Ovary (tissue), 9 donors: Measurements from ENCODE around the gene CRACR2A. TPM values are rescaled to one million over a fixed set of nuclear protein-coding genes. Genes with fewer than 3 reads are reported as not detected.

Experiments used
- DNase-seq, 5 donors: peaks; one replicate each; pipeline ENCODE4 v3.0.0-alpha.2; 2019 to 2020
- H3K27ac ChIP-seq, 2 donors: fragments of 200-600 bp; one replicate each; pipeline versions ENCODE4 v1.5.1 to v1.8.0; 2019 to 2022
- H3K27me3 ChIP-seq: fragments of 200-600 bp; one replicate; pipeline ENCODE4 v1.8.0; 2022
- H3K36me3 ChIP-seq: fragments of 200-600 bp; sonication (generic); one replicate; pipeline ENCODE4 v1.5.1; 2019
- H3K4me1 ChIP-seq: one replicate; pipeline ENCODE4 v1.8.1; 2013; ENCODE audit warnings: mild to moderate bottlenecking, moderate library complexity; ENCODE audit not compliant: insufficient read depth
- H3K4me3 ChIP-seq: fragments of 200-600 bp; sonication (generic); one replicate; pipeline ENCODE4 v1.5.1; 2017
- H3K9me3 ChIP-seq, 2 donors: fragments of 200-600 bp in 1 of 2; sonication (generic) in 1 of 2; one replicate each; pipeline versions ENCODE4 v1.5.1 to v1.8.1; 2013 to 2019; ENCODE audit warnings: mild to moderate bottlenecking in 1 of 2, moderate library complexity in 1 of 2
- EP300 ChIP-seq: sonication (generic); formaldehyde crosslinking; IDR thresholded peaks from one replicate; pipeline ENCODE4 v1.6.1; 2017; ENCODE audit warnings: antibody characterized with exemption
- POLR2A ChIP-seq: fragments of 450-650 bp; IDR thresholded peaks from one replicate; pipeline ENCODE4 v1.6.1; 2017; ENCODE audit warnings: antibody characterized with exemption, mild to moderate bottlenecking, moderate library complexity
- WGBS, 3 donors: extraction: QIAGEN DNeasy Blood & Tissue Kit in 1 of 3; methylation state at CpG; one replicate each; pipeline versions ENCODE4 v1.1.5 to v1.1.7; 2013 to 2017; 5-methylcytosine and 5-hydroxymethylcytosine counted together
- intact Hi-C, 4 donors: fragments of 100-400 bp; cut with DNase I; formaldehyde crosslinking; loops; one replicate each; pipeline versions ENCODE4 v1.11.0 to v1.15.1; 2022 to 2023
- polyA plus RNA-seq, 2 donors: library from polyadenylated mRNA; stranded (reverse); fragments of 200-250 nt in 1 of 2; fragments of 350-450 nt in 1 of 2; fragmentation: Illumina TruSeq in 1 of 2; extraction: RNeasy Lipid Tissue Mini Kit (QIAGEN cat#74804) in 1 of 2; gene quantifications; one replicate each; pipeline ENCODE4 v1.2.3, GENCODE V29; 2013 to 2014
- small RNA-seq: library from RNA; depleted of rRNA; stranded (forward); fragments of <200 nt; gene quantifications from one replicate; pipeline ENCODE3, GENCODE V24; 2016
- total RNA-seq, 7 donors: library from RNA; depleted of rRNA in 2 of 7; stranded (reverse); fragments of >200 nt in 2 of 7; fragmentation: NEBNext Ultra II Directional in 3 of 7; extraction: Animal tissue kit (Norgen Biotek cat#: 25700) in 3 of 7; gene quantifications; one replicate each; pipeline versions ENCODE4 v1.1.0 to v1.2.4, GENCODE V29; 2016 to 2023
- TF ChIP-seq, protein P1 (sequence below), 3 donors: fragments of 450-650 bp in 2 of 3; fragments of 200-600 bp in 1 of 3; IDR thresholded peaks; one replicate each; pipeline versions ENCODE4 v1.5.1 to v1.8.0; 2016 to 2022; ENCODE audit warnings: antibody characterized with exemption in 3 of 3, mild to moderate bottlenecking in 1 of 3
- donor health status: DM: no; HTN: no; CAD: no; lungs with moderate emphysema.
- donor health status: DM: no; HTN: no; CAD: no.
- donor health status: Bipolar disorder and iron deficiency.
- donor health status: DM: yes; HTN: yes; CAD: no.
- donor health status: DM: no; HTN: no; CAD: no.
- donor health status: DM: yes; HTN: yes; CAD: no.

Gene CRACR2A
- total and polyA plus RNA-seq, 9 donors: 1.8 to 7.7 (median 4.4) TPM

DNA sequence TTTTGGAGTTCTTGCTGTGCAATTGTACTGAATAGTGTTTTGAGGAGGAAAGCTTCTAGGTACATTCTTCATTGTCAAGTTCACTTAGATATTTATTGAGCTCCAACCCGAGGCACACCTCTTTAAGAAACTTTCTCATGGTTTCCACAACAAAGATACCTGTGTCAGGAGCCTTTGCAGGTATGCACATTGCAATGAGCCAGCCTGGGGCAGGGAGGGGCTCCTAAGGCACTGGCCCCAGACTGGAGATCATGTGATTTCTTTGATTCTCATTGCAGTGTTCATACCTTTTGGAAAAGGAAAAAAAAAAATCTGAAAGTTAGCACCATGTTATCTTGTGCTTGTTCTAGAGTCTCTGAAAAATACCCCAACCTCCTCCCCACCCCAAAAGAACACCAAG lies 181.6 kb downstream of the CRACR2A start:
- H3K4me3 ChIP-seq: no peak overlapping the region
- H3K9me3 ChIP-seq: no peaks in the 10 kb centered on the region
- no peaks in the 10 kb centered on the region for H3K36me3 ChIP-seq
- no peak for DNase-seq
- TF ChIP-seq POLR2A: no peak
- no peak for TF ChIP-seq EP300
- TF ChIP-seq, protein P1, sequence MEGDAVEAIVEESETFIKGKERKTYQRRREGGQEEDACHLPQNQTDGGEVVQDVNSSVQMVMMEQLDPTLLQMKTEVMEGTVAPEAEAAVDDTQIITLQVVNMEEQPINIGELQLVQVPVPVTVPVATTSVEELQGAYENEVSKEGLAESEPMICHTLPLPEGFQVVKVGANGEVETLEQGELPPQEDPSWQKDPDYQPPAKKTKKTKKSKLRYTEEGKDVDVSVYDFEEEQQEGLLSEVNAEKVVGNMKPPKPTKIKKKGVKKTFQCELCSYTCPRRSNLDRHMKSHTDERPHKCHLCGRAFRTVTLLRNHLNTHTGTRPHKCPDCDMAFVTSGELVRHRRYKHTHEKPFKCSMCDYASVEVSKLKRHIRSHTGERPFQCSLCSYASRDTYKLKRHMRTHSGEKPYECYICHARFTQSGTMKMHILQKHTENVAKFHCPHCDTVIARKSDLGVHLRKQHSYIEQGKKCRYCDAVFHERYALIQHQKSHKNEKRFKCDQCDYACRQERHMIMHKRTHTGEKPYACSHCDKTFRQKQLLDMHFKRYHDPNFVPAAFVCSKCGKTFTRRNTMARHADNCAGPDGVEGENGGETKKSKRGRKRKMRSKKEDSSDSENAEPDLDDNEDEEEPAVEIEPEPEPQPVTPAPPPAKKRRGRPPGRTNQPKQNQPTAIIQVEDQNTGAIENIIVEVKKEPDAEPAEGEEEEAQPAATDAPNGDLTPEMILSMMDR (IDR thresholded peaks at IDR 0.05): no peak
- H3K27ac ChIP-seq: no peak overlapping the region
- no peaks in the 10 kb centered on the region for H3K27me3 ChIP-seq
- H3K4me1 ChIP-seq: peaks cover 2% of the 10 kb centered on the region
- 27 to 38% (median 33%) methylated on average over 1 of the region's 1 CpG for WGBS, 3 donors
- intact Hi-C loops: no loop called here

DNA sequence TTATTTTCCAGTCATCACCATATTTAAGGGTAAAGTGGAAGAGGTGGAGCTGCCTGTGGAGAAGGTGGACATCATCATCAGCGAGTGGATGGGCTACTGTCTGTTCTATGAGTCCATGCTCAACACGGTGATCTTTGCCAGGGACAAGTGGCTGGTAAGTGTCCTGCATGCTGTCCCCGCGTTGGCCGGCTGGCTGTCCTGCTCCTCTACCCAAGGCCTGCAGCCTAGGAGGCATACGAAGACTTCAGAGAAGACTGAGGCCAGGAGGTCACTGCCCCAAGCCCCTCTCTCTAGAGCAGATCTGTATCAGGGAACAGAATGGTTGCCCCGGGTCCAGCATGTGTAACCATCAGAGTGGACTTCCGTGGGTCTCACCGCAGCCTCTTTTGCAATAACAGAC lies 184.2 kb downstream of the CRACR2A start:
- 93 to 97% (median 96%) methylated on average over 9 of the region's 9 CpGs for WGBS, 3 donors
- Histone ChIP-seq H3K4me3 (no peak overlapping the region), H3K9me3 (no peaks in the 10 kb centered on the region), H3K4me1 (peaks cover 2% of the 10 kb centered on the region), H3K27ac (no peak overlapping the region), H3K36me3 (no peaks in the 10 kb centered on the region), H3K27me3 (no peaks in the 10 kb centered on the region)
- TF ChIP-seq POLR2A (no peak), EP300 (no peak)
- TF ChIP-seq, protein P1 (IDR thresholded peaks at IDR 0.05): no peak
- DNase-seq: no peak
- intact Hi-C loops: no loop called here

DNA sequence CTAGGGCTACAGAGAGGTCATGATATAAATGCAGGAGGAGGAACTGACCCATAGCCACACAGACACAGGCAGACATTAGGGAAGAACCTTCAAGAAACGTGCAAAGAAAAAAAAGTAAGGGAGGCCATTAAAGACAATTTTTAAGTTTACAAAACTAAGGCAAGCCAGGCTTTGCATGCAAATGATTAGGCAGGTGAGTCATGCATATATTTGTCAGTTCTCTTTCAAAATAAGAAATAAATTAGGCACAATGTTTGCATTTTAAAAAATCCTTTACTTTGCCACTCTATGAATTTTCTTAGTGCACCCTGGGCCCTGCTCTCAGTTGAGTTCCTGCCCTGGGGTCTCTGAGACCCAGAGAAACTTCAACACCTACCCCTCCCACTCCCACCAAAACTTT lies 186.9 kb downstream of the CRACR2A start:
- Histone ChIP-seq H3K9me3 (no peaks in the 10 kb centered on the region), H3K27ac (no peak overlapping the region), H3K4me3 (no peak overlapping the region), H3K36me3 (no peaks in the 10 kb centered on the region), H3K4me1 (no peaks in the 10 kb centered on the region), H3K27me3 (no peaks in the 10 kb centered on the region)
- TF ChIP-seq, protein P1 (IDR thresholded peaks at IDR 0.05): no peak
- no peak for TF ChIP-seq EP300
- no peak for TF ChIP-seq POLR2A
- DNase-seq: no peak
- intact Hi-C loops: no loop called here
- WGBS, 3 donors: 20 to 26% (median 22%) methylated on average over 1 of the region's 1 CpG

Small RNA genes lying within 50 kb of the gene (small RNA-seq; reads per million reads assigned to genes)
- gene RNU6-174P: not detected

Other genes starting within 250 kb of the CRACR2A start
- gene PARP11, start 120.3 kb upstream of the CRACR2A start, total RNA-seq: 10 to 100 TPM in 6 of 7 donors, 1 to 10 TPM in 1; 7.4 to 22.1 (median 18.0) TPM
- 10 to 100 TPM; 10.1 to 11.8 TPM for gene PARP11, start 120.3 kb upstream of the CRACR2A start, polyA plus RNA-seq